Right lobe of liver (tissue), 6 donors: ENCODE results near the gene TBCD. TPM values are rescaled to one million over a fixed set of nuclear protein-coding genes. Genes with fewer than 3 reads are reported as not detected.
A peak's percentile ranks its signal among the peaks of the same experiment; 100 is the strongest.

Experiments
- ATAC-seq, 4 donors: fragments of 200-7000 bp; cut with Tn5 transposase; one replicate each; pipeline ENCODE4 v1.9.1; 2020; ENCODE audit warnings: mild to moderate bottlenecking in 4 of 4, moderate library complexity in 4 of 4
- DNase-seq, 3 donors: peaks; one replicate each; pipeline ENCODE4 v3.0.0-alpha.2; 2020
- H3K27ac ChIP-seq, 3 donors: fragments of 200-600 bp; one replicate each; pipeline ENCODE4 v1.8.0; 2022
- H3K27me3 ChIP-seq, 2 donors: fragments of 200-600 bp; one replicate each; pipeline ENCODE4 v1.8.0; 2022
- H3K36me3 ChIP-seq, 4 donors: fragments of 200-600 bp; sonication (generic) in 1 of 4; one replicate each; pipeline versions ENCODE4 v1.5.1 to v1.8.0; 2017 to 2022; ENCODE audit warnings: control low read depth in 1 of 4
- H3K4me1 ChIP-seq, 4 donors: fragments of 200-600 bp; sonication (generic) in 1 of 4; one replicate each; pipeline versions ENCODE4 v1.5.1 to v1.8.0; 2017 to 2022; ENCODE audit warnings: control low read depth in 1 of 4
- H3K4me3 ChIP-seq, 3 donors: fragments of 200-600 bp; one replicate each; pipeline ENCODE4 v1.8.0; 2022
- H3K9me3 ChIP-seq, 4 donors: fragments of 200-600 bp; sonication (generic) in 1 of 4; one replicate each; pipeline versions ENCODE4 v1.5.1 to v1.8.0; 2017 to 2022; ENCODE audit warnings: control low read depth in 1 of 4
- POLR2A ChIP-seq: fragments of 450-650 bp; IDR thresholded peaks from one replicate; pipeline ENCODE4 v1.6.1; 2017; ENCODE audit warnings: antibody characterized with exemption, mild to moderate bottlenecking
- WGBS: methylation state at CpG from one replicate; pipeline ENCODE4 v1.1.6; 2018; ENCODE audit warnings: low coverage, low lambda C conversion rate; ENCODE audit not compliant: insufficient coverage; ENCODE audit errors: missing lambda C conversion rate; 5-methylcytosine and 5-hydroxymethylcytosine counted together
- intact Hi-C, 2 donors: fragments of 100-400 bp; cut with DNase I; formaldehyde crosslinking; loops; one replicate each; pipeline versions ENCODE4 v1.11.2 to v1.14.1; 2022
- total RNA-seq, 6 experiments: library from RNA; depleted of rRNA in 2 of 6; stranded (reverse); fragments of >200 nt in 2 of 6; fragmentation: NEBNext Ultra II Directional in 3 of 6; extraction: Animal tissue kit (Norgen Biotek cat#: 25700) in 3 of 6; gene quantifications; one replicate each; pipeline versions ENCODE4 v1.1.0 to v1.2.4, GENCODE V29; 2016 to 2023
- TF ChIP-seq, protein P1 (sequence below), 4 donors: fragments of 200-600 bp in 3 of 4; fragments of 450-650 bp in 1 of 4; IDR thresholded peaks; one replicate each; pipeline versions ENCODE4 v1.5.1 to v1.8.0; 2016 to 2022; ENCODE audit warnings: antibody characterized with exemption in 4 of 4, mild to moderate bottlenecking in 2 of 4
- donor health status: DM: no; HTN: yes; CAD: no.
- donor health status: DM: no; HTN: no; CAD: no.
- donor health status: DM: no; HTN: no; CAD: no.
- donor health status: DM: no; HTN: yes; CAD: no.
- donor health status: DM: no; HTN: yes; CAD: no.

The TBCD gene
- total RNA-seq, 6 experiments from 2014 or later, result 28.0 to 55.7 (median 41.3) TPM

DNA sequence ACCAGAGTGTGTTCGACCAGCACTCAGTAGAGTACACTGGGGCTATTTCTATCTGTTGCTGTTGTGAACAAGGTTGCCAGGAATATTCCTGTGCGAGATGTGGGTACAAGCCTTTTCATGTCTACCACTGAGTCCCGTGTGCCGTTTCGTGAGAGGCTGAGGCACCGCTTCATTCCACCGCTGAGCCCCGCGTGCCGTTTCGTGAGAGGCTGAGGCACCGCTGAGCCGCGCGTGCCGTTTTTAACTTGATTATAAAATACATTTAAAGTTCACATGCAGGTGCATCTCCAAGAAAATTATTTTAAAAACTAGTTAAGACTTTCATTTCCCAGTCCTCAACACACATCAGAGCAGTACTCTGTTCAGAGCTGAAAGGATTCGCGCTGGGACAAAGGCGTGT is 166.6 kb downstream of the TBCD start:
- TF ChIP-seq, protein P1, sequence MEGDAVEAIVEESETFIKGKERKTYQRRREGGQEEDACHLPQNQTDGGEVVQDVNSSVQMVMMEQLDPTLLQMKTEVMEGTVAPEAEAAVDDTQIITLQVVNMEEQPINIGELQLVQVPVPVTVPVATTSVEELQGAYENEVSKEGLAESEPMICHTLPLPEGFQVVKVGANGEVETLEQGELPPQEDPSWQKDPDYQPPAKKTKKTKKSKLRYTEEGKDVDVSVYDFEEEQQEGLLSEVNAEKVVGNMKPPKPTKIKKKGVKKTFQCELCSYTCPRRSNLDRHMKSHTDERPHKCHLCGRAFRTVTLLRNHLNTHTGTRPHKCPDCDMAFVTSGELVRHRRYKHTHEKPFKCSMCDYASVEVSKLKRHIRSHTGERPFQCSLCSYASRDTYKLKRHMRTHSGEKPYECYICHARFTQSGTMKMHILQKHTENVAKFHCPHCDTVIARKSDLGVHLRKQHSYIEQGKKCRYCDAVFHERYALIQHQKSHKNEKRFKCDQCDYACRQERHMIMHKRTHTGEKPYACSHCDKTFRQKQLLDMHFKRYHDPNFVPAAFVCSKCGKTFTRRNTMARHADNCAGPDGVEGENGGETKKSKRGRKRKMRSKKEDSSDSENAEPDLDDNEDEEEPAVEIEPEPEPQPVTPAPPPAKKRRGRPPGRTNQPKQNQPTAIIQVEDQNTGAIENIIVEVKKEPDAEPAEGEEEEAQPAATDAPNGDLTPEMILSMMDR (IDR thresholded peaks at IDR 0.05), result no peak
- TF ChIP-seq POLR2A, result no peak
- intact Hi-C loops, result loop anchor here in 1 of 2 donors (10.0 kb wide), 1 partner anchor 134 kb away; no protein-coding TSS in a partner anchor
- ATAC-seq (no peak), DNase-seq (no peak)
- Histone ChIP-seq H3K27ac (peak overlapping the region in 1 of 3 donors; percentile 60), H3K4me1 (no peaks in the 10 kb centered on the region), H3K4me3 (no peak overlapping the region), H3K36me3 (no peaks in the 10 kb centered on the region), H3K9me3 (no peaks in the 10 kb centered on the region), H3K27me3 (no peaks in the 10 kb centered on the region)
- 97% methylated on average over 18 of the region's 19 CpGs for WGBS

DNA sequence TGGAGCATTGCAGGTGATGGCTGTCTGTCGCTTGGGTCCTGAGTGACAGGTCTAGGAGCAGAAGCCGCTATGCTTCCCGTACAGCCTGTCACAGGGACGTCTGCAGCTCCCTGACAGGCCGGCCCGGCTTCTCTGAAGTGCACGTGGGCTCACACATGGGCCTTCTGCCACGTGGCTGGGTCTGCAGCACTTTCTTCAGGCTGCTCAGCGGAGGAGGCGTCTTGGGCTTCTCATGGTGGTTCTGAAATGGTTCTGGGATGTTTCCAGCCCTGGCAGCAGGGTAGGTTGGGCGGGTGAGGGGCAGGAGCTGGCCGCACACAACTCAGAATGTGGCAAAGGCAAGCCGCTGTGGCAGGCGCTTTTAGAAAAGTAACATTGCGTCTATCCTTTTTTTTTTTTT is 168.3 kb downstream of the TBCD start:
- Histone ChIP-seq H3K27ac (no peak overlapping the region), H3K4me1 (no peaks in the 10 kb centered on the region), H3K4me3 (no peak overlapping the region), H3K36me3 (peaks cover 0 to 4% (median 0%) of the 10 kb centered on the region in 4 donors), H3K27me3 (no peaks in the 10 kb centered on the region), H3K9me3 (no peaks in the 10 kb centered on the region)
- TF ChIP-seq POLR2A, result no peak
- TF ChIP-seq, protein P1 (IDR thresholded peaks at IDR 0.05), result no peak
- ATAC-seq (no peak), DNase-seq (no peak)
- 97% methylated on average over 6 of the region's 15 CpGs for WGBS
- intact Hi-C loops, result no loop called here

DNA sequence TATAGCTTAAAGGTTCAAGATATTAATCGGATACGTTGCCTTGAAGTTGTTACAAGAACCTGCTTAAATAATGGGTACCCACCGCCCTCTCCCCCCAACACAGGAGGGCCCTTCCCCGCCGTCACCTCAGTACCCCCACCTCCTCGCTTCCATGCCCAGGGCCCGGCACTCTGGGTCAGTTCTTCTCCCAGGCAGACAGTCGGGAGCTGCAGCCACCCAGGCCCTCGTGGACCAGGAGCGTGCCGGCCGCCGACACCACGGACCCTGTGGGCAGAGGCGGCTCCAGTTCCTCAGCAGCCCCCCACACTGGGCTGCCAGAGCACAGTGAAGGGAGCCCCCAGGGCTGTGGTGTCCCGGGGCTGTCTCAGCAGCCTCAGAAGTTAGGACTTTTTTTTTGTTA is 168.8 kb downstream of the TBCD start:
- peak in 2 of 3 donors; percentile 8 to 22 for DNase-seq
- intact Hi-C loops, result no loop called here
- whole genome bisulfite sequencing, result 100% methylated on average over 3 of the region's 16 CpGs
- ATAC-seq, result no peak
- H3K27me3 ChIP-seq, result no peaks in the 10 kb centered on the region
- TF ChIP-seq, protein P1 (IDR thresholded peaks at IDR 0.05), result no peak
- no peak for TF ChIP-seq POLR2A
- H3K4me1 ChIP-seq, result no peaks in the 10 kb centered on the region
- H3K4me3 ChIP-seq, result no peak overlapping the region
- H3K27ac ChIP-seq, result no peak overlapping the region
- no peaks in the 10 kb centered on the region for H3K9me3 ChIP-seq
- H3K36me3 ChIP-seq, result peaks cover 0 to 4% (median 0%) of the 10 kb centered on the region in 4 donors

DNA sequence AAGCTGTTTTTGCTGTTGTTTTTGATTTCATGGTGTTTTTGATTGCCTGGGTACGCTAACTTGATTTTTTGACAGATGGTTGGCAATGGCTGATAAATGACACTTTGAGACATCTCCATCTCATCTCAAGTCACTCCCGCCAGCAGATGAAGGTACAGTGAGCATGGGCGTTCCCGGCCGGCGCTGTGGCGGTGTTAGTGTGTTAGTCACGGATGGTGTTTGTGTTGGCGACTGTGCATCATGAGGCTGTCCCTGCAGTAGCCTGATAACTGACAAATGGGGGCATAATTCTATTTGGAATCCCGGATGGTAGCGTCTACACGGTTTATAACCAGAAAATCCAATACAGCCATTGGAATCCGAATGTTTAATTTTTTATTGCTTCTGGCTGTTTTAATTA is 169.6 kb downstream of the TBCD start:
- Histone ChIP-seq H3K27me3 (no peaks in the 10 kb centered on the region), H3K27ac (no peak overlapping the region), H3K36me3 (peaks cover 0 to 4% (median 0%) of the 10 kb centered on the region in 4 donors), H3K4me3 (no peak overlapping the region), H3K9me3 (no peaks in the 10 kb centered on the region), H3K4me1 (no peaks in the 10 kb centered on the region)
- no peak for TF ChIP-seq POLR2A
- TF ChIP-seq, protein P1 (IDR thresholded peaks at IDR 0.05), result no peak
- ATAC-seq (no peak), DNase-seq (peak in 1 of 3 donors; percentile 8)
- 95% methylated on average over 9 of the region's 13 CpGs for WGBS
- intact Hi-C loops, result no loop called here

DNA sequence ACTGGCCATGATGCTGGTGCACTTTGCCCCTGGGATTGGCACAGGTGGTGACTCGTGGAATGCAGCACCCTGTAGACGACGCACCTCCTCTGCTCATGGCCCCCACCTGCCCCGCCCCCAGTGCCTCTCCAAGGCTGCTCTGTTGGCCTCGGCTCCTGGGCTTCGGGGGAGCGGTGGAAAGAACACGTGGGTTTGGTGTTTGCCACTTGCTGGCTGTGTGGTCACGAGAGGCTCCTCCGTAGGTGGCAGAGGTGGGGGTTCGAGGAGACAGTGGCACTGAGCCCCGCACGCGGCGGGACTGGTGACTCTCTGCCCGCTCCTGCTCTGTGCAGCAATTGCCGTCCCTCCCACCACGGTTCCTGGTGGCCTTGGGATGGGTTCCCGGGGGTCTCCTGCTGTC is 170.8 kb downstream of the TBCD start:
- Histone ChIP-seq H3K27ac (no peak overlapping the region), H3K36me3 (peaks cover 0 to 14% (median 3%) of the 10 kb centered on the region in 4 donors), H3K4me3 (no peak overlapping the region), H3K27me3 (no peaks in the 10 kb centered on the region), H3K4me1 (no peaks in the 10 kb centered on the region), H3K9me3 (no peaks in the 10 kb centered on the region)
- DNase-seq, result peak in 2 of 3 donors; percentile 18 to 39
- WGBS, result 80% methylated on average over 1 of the region's 19 CpGs
- peak in 1 of 4 donors; percentile 29 for ATAC-seq
- no peak for TF ChIP-seq POLR2A
- TF ChIP-seq, protein P1 (IDR thresholded peaks at IDR 0.05), result no peak
- intact Hi-C loops, result no loop called here
